Ascending aorta (tissue), 2 donors: ENCODE measurements around the gene ZDHHC5. TPM values are rescaled to one million over a fixed set of nuclear protein-coding genes. Genes with fewer than 3 reads are reported as not detected.

Experiments used
- DNase-seq, 2 donors: peaks; one replicate each; pipeline ENCODE4 v3.0.0-alpha.2; 2019; ENCODE audit warnings: low spot score in 2 of 2
- H3K27ac ChIP-seq, 2 donors: fragments of 200-600 bp; sonication (generic); one replicate each; pipeline ENCODE4 v1.5.1; 2016 to 2017; ENCODE audit warnings: mild to moderate bottlenecking in 1 of 2
- H3K27me3 ChIP-seq: fragments of 200-600 bp; sonication (generic); one replicate; pipeline ENCODE4 v1.5.1; 2017
- H3K36me3 ChIP-seq, 2 donors: fragments of 200-600 bp; sonication (generic); one replicate each; pipeline ENCODE4 v1.5.1; 2016
- H3K4me1 ChIP-seq, 2 donors: fragments of 200-600 bp; sonication (generic); one replicate each; pipeline ENCODE4 v1.5.1; 2016 to 2017; ENCODE audit warnings: mild to moderate bottlenecking in 1 of 2
- H3K4me3 ChIP-seq, 2 donors: fragments of 200-600 bp; sonication (generic); one replicate each; pipeline ENCODE4 v1.5.1; 2016 to 2017; ENCODE audit warnings: mild to moderate bottlenecking in 1 of 2
- H3K9me3 ChIP-seq, 2 donors: fragments of 200-600 bp; sonication (generic); one replicate each; pipeline ENCODE4 v1.5.1; 2016
- CTCF ChIP-seq, 3 experiments: fragments of 200-600 bp in 2 of 3; fragments of 450-650 bp in 1 of 3; sonication (generic) in 2 of 3; IDR thresholded peaks; one replicate each; pipeline ENCODE4 v1.5.1; 2016 to 2019; ENCODE audit warnings: antibody characterized with exemption in 3 of 3, mild to moderate bottlenecking in 1 of 3, moderate library complexity in 1 of 3
- intact Hi-C: fragments of 100-400 bp; cut with DNase I; formaldehyde crosslinking; loops from one replicate; pipeline ENCODE4 v1.15.1; 2023
- total RNA-seq: library from RNA; depleted of rRNA; stranded (reverse); fragments of >200 nt; gene quantifications from one replicate; pipeline ENCODE4 v1.1.0, GENCODE V29; 2016

Gene ZDHHC5
- total RNA-seq, 1 donor from 2014 or later, result 26.2 TPM

- Histone ChIP-seq H3K27me3 (no peaks in the 10 kb centered on the region), H3K9me3 (no peaks in the 10 kb centered on the region), H3K4me3 (peak overlapping the region; percentile 55 to 67), H3K27ac (peak overlapping the region; percentile 87 to 88), H3K36me3 (peaks cover 19 to 26% of the 10 kb centered on the region in 2 donors), H3K4me1 (peaks cover 0 to 6% of the 10 kb centered on the region in 2 donors)
- TF ChIP-seq CTCF (IDR thresholded peaks at IDR 0.05), result no peak
- intact Hi-C loops, result loop anchor here (1.0 to 2.0 kb wide), 3 partner anchors 10 to 922 kb away; partner anchors contain the start of genes MED19, TMX2 and ZFP91
- DNase-seq, result peak in 1 of 2 donors; percentile 57
Measured at GRCh38 chr11:57656885-57657193, 11.1 kb upstream of the ZDHHC5 start.

GRCh38 chr11:57657194-57658022, 10.5 kb upstream of the ZDHHC5 start, which contains the start of gene CLP1:
Gene CLP1 (plus strand): TSS chr11:57657762. CDS start chr11:57659477, 1,715 bp downstream.
- H3K4me1 ChIP-seq, result peaks cover 0 to 6% of the 10 kb centered on the region in 2 donors
- H3K27me3 ChIP-seq, result no peaks in the 10 kb centered on the region
- H3K9me3 ChIP-seq, result no peaks in the 10 kb centered on the region
- peaks cover 25 to 32% of the 10 kb centered on the region in 2 donors for H3K36me3 ChIP-seq
- peak within 1 kb of the TSS; percentile 87 to 88 for H3K27ac ChIP-seq
- no peak for TF ChIP-seq CTCF (IDR thresholded peaks at IDR 0.05)
- peak; percentile 98 to 100 for DNase-seq
- intact Hi-C loops, result loop anchor here (1.0 to 2.0 kb wide), 3 partner anchors 10 to 921 kb away; partner anchors contain the start of genes MED19, TMX2 and ZFP91
- H3K4me3 ChIP-seq, result peak within 1 kb of the TSS; percentile 67 to 70

- no peaks in the 10 kb centered on the region for H3K27me3 ChIP-seq
- peaks cover 0 to 6% of the 10 kb centered on the region in 2 donors for H3K4me1 ChIP-seq
- no peak for DNase-seq
- H3K27ac ChIP-seq, result peak overlapping the region; percentile 37 to 88
- TF ChIP-seq CTCF (IDR thresholded peaks at IDR 0.05), result no peak
- H3K4me3 ChIP-seq, result peak overlapping the region; percentile 67 to 70
- intact Hi-C loops, result no loop called here
- H3K9me3 ChIP-seq, result no peaks in the 10 kb centered on the region
- H3K36me3 ChIP-seq, result peaks cover 28 to 33% of the 10 kb centered on the region in 2 donors
Measured at GRCh38 chr11:57658023-57658361, 9.9 kb upstream of the ZDHHC5 start.

GRCh38 chr11:57659669-57660068, 8.2 kb upstream of the ZDHHC5 start:
- H3K9me3 ChIP-seq, result no peaks in the 10 kb centered on the region
- no peak overlapping the region for H3K27ac ChIP-seq
- TF ChIP-seq CTCF (IDR thresholded peaks at IDR 0.05), result no peak
- H3K4me3 ChIP-seq, result no peak overlapping the region
- H3K27me3 ChIP-seq, result no peaks in the 10 kb centered on the region
- intact Hi-C loops, result no loop called here
- no peak for DNase-seq
- peaks cover 28 to 33% of the 10 kb centered on the region in 2 donors for H3K36me3 ChIP-seq
- H3K4me1 ChIP-seq, result peaks cover 0 to 6% of the 10 kb centered on the region in 2 donors

- H3K27ac ChIP-seq, result no peak overlapping the region
- no peak overlapping the region for H3K4me3 ChIP-seq
- no peak for TF ChIP-seq CTCF (IDR thresholded peaks at IDR 0.05)
- intact Hi-C loops, result no loop called here
- H3K4me1 ChIP-seq, result peaks cover 0 to 11% of the 10 kb centered on the region in 2 donors
- H3K36me3 ChIP-seq, result peaks cover 28 to 33% of the 10 kb centered on the region in 2 donors
- no peaks in the 10 kb centered on the region for H3K9me3 ChIP-seq
- no peak for DNase-seq
- H3K27me3 ChIP-seq, result no peaks in the 10 kb centered on the region
Measured at GRCh38 chr11:57662893-57663292, 5.0 kb upstream of the ZDHHC5 start.
